ENCODE data around the gene PAK5.

The PAK5 gene

DNA sequence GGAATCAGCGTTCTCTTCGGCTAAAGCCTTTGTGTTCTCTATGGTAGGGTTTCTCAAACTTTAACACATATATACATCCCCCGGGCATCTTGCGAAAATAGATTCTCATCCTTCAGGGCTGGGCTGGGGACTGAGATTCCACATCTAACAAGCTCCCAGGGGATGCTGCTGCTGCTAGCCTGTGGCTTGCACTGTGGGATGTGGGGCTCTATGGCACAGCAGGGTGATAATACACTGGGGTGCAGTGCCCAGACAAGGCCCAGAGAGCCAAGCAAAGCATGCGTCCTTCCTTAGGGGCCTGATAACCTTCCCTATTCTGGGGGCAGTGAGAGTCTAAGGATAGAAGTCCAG, 222.4 kb downstream of the PAK5 start:
- in situ Hi-C loops (cut with HindIII; ENCODE audit: low sequenced_read_pairs) = no loop called here
- DNase-seq (ENCODE audit: low read depth) = no peak
- TF ChIP-seq, protein P1, sequence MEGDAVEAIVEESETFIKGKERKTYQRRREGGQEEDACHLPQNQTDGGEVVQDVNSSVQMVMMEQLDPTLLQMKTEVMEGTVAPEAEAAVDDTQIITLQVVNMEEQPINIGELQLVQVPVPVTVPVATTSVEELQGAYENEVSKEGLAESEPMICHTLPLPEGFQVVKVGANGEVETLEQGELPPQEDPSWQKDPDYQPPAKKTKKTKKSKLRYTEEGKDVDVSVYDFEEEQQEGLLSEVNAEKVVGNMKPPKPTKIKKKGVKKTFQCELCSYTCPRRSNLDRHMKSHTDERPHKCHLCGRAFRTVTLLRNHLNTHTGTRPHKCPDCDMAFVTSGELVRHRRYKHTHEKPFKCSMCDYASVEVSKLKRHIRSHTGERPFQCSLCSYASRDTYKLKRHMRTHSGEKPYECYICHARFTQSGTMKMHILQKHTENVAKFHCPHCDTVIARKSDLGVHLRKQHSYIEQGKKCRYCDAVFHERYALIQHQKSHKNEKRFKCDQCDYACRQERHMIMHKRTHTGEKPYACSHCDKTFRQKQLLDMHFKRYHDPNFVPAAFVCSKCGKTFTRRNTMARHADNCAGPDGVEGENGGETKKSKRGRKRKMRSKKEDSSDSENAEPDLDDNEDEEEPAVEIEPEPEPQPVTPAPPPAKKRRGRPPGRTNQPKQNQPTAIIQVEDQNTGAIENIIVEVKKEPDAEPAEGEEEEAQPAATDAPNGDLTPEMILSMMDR (IDR thresholded peaks at IDR 0.05; ENCODE audit: low read depth, low read length, missing control alignments) = no peak
- no peak overlapping the region for H3K4me3 ChIP-seq (ENCODE audit: low read depth, low read length)

DNA sequence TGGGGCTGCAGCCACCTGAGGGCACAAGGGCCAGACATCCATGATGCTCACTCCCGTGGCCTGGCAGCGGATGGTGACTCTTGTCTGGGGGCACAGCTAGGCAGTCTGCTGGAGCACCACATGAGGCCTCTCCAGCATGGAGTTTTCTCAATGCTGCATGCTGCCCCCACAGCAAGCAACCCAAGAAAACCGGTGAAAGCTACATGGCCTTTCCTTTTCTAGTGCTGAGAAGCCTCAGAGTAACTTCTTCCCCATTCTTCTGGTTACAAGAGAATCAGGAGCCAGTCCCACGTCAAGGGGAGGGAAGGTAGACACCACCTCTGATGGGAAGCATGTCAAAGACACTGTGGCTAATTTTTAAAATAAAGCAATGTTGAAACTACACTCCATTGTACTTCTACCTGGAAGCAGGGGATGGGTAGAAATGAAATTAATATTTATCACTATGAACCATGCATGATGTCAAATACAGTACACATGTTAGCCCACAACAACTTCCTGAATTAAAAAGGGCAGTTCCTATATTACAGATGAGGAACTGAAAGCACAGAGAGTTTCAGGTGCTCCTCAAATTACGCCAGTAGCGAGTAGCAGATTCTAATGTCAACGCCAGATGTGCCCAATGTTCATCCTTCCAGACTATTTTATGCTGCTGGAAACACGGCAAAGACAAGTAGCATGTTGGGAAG, 223.0 kb downstream of the PAK5 start:
- TF ChIP-seq, protein P1 (IDR thresholded peaks at IDR 0.05; ENCODE audit: low read depth, low read length, missing control alignments) = no peak
- no peak overlapping the region for H3K4me3 ChIP-seq (ENCODE audit: low read depth, low read length)
- no peak for DNase-seq (ENCODE audit: low read depth)
- in situ Hi-C loops (cut with HindIII; ENCODE audit: low sequenced_read_pairs) = no loop called here

DNA sequence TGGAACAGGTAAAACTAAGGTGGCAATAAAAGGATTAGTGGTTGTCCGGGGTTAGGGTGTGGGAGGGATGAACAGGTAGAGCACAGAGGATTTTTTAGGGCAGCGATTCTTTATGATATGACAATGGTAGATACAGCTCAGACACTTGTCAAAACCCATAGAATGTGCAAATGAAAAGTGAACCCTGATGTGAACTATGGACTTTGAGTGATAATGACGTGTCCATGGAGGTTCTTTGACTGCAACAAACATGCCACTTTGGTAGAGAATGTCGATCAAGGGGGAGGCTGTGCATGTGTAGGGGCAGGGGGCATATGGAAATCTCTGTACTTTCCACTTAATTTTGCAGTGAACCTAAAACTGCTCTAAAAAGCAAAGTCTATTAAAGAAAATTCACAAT, 223.8 kb downstream of the PAK5 start:
- H3K4me3 ChIP-seq (ENCODE audit: low read depth, low read length) = no peak overlapping the region
- in situ Hi-C loops (cut with HindIII; ENCODE audit: low sequenced_read_pairs) = no loop called here
- TF ChIP-seq, protein P1 (IDR thresholded peaks at IDR 0.05; ENCODE audit: low read depth, low read length, missing control alignments) = no peak
- no peak for DNase-seq (ENCODE audit: low read depth)

DNA sequence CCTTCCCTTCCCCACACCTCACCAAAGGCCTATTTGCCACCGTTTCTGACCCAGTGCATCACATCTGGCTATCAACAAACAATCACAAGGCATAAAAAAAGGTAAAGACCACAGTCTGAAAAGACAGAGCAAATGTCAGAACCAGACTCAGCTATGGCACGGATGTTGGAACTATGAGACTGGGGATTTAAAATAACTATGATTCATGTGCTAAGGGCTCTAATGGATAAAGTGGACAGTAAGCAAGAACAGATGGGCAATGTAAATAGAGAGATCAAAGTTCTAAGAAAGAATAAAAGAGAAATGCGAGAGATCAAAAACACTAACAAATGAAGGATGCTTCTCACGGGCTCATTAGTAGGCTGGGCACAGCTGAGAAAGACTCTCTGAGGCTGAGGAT, 225.0 kb downstream of the PAK5 start:
- DNase-seq (ENCODE audit: low read depth) = no peak
- TF ChIP-seq, protein P1 (IDR thresholded peaks at IDR 0.05; ENCODE audit: low read depth, low read length, missing control alignments) = no peak
- H3K4me3 ChIP-seq (ENCODE audit: low read depth, low read length) = no peak overlapping the region
- in situ Hi-C loops (cut with HindIII; ENCODE audit: low sequenced_read_pairs) = no loop called here

DNA sequence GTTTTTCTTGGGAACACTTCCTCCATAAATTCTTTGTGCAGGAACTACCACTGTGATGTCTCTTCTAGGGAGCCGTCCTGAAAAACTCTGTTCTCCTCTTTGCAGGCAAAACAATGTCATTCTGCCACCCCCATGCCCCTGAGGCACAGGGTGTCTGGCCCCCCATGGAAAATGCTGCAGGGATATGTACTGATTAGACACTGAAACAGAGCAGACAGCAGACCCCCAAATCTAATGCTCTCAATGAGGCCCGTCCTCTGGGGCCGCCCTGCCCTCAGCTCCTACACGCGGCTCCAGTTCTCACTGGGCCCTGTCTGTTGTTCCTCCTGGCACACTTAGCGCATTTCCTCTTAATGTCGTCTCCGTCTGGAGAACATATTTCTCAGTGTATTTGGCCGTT, 227.0 kb downstream of the PAK5 start:
- H3K4me3 ChIP-seq (ENCODE audit: low read depth, low read length) = no peak overlapping the region
- in situ Hi-C loops (cut with HindIII; ENCODE audit: low sequenced_read_pairs) = no loop called here
- TF ChIP-seq, protein P1 (IDR thresholded peaks at IDR 0.05; ENCODE audit: low read depth, low read length, missing control alignments) = no peak
- DNase-seq (ENCODE audit: low read depth) = no peak

DNA sequence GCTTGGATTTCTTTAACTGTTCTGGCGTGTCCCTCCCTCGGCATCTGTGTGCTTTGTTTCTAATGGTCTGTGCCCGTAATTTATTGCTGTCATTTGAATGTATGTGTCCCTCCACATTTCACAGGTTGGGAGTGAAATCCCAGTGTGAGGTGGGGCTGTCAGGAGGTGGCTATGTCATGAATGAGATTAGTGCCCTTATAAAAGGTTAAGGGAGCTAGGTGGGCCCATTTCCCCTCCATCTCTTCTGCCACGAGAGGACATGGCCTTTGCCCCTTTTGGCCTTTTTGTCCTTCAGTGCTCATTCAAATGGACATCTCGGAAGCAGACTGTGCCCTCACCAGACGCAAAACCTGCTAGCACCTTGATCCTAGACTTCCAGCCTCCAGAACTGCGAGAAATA, 228.2 kb downstream of the PAK5 start:
- DNase-seq (ENCODE audit: low read depth) = no peak
- TF ChIP-seq, protein P1 (IDR thresholded peaks at IDR 0.05; ENCODE audit: low read depth, low read length, missing control alignments) = no peak
- in situ Hi-C loops (cut with HindIII; ENCODE audit: low sequenced_read_pairs) = no loop called here
- no peak overlapping the region for H3K4me3 ChIP-seq (ENCODE audit: low read depth, low read length)
